SK-N-MC (cell line): ENCODE measurements around the gene PEF1.

ENCODE experiments used
- EZH2 ChIP-seq: fragments of 200-600 bp; sonication (generic); IDR thresholded peaks from one replicate; pipeline ENCODE4 v1.6.1; 2017; ENCODE audit warnings: antibody characterized with exemption
- FOXP2 ChIP-seq: optimal IDR thresholded peaks from 2 replicates; pipeline ENCODE3; 2011; ENCODE audit warnings: mild to moderate bottlenecking, moderate library complexity; ENCODE audit not compliant: insufficient read depth; ENCODE audit errors: extremely low read length, control extremely low read depth
- POLR2AphosphoS5 ChIP-seq: IDR thresholded peaks from 2 replicates; pipeline ENCODE4 v1.6.1; 2012; ENCODE audit warnings: mild to moderate bottlenecking, low read depth, low read length, borderline replicate concordance

- TF ChIP-seq EZH2 (no peak), POLR2AphosphoS5 (no peak), FOXP2 (no peak)
Measured at GRCh38 chr1:31679091-31679490, 34.4 kb upstream of the PEF1 start.
